Stimulated activated CD4-positive, alpha-beta T cell treated with anti-CD3 and anti-CD28 coated beads, Interleukin-2, amount 100 ng/mL, for 48 hours (primary cell): ENCODE measurements around the gene RAG1.
"Not testable (repeated sequence)": the region's sequence is repeated elsewhere in the genome, so short reads cannot be mapped to it uniquely, and the experiment has no call there.

Source experiments
- DNase-seq, 2 donors: peaks; one replicate each; pipeline ENCODE4 v3.0.0-alpha.2; 2020

The RAG1 gene

DNA sequence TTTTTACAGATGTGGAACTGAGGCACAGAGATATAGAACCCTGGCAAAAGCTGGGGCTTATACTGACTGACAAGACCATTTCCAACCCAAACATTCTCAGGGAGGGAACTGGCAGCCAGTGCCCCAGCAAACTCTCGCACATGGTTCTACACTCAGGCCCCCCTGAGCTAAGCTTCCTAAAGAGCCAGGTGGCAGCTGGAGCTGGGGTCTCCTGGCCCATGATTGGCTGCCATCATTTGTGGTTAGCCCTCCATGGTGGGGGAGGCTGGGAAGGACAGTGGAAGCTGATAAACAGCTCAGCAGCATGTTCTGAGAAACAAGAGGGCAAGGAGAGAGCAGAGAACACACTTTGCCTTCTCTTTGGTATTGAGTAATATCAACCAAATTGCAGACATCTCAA lies at the start of gene RAG1:
Gene RAG1 (plus strand): TSS at position 314 of the 400 bp plus-strand sequence. CDS start 5,298 bp downstream, outside the sequence.
- no peak for DNase-seq

DNA sequence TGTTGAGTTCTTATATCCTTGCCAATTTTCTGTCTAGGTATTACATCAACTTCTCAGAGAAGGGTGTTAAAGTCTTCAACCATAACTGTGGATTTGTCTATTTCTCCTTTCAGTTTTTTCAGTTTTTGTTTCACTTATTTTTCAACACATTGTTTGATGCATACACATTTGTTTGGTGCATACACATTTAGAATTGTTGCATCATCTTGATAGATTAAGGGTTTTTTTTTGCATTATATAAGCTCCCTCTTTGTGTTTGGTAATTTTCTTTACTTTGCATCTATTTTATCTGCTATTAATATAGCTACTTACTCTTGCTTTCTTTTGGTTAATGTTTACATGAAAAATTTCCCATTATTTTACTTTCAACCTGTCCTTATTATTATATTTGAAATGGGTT lies 37.0 kb upstream of the RAG1 start:
- DNase-seq, result no peak

DNA sequence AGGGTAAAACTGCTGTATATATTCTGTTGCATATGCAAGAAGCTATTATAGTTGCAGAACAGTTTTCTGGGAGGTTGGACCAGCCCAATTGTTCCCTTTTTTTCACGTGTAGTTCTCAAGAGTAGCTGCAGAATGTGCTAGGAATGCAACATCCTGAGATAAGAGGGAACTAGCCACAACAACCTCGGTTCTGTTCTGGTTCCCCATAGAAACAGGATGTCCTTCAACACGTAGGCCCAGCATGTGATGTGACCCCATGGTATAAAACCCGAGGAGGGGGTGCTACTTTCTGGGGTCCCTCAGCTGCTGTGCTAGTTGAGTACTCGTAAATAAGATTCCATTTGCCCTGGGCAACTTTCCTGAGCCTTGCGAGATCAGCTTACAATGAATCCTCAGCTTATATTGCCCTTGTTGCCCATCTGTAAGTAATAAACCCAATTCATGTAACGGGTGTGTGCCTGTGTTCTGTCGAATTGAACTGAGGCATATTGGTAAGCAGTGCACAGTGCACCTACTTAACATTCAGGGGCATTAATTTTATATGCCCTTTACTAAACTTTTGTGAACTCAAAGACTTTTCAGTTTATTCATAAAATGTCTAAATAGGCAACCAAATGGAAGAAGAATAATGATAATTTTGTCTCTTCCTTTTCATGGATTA lies 34.7 kb upstream of the RAG1 start:
- DNase-seq, result no peak

DNA sequence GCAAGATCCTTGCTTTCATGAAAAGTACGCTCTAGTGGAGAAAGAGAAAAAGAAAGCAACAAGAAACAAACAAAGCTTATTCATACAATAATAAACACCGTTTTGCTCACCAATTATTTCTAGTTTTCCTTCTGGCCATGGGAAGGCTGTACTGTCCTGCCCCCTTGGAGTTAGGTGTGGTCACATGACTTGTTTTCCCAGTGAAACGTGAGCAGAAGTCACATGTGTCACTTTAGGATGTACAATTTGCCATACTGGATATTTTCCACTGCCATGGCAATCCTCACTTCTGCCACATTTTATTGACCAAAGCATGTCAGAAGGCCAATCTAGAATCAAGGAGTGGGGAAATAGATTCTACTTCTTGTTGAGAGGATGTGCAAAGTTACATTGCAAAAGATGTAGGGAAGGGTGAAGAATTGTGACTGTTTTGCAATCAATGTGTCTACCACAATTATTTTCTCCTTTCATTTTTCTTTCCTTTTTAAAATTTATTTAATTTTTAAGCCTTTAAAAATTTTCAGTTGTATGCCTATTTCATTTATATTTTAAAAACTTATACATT lies 33.4 kb upstream of the RAG1 start:
- no peak for DNase-seq

DNA sequence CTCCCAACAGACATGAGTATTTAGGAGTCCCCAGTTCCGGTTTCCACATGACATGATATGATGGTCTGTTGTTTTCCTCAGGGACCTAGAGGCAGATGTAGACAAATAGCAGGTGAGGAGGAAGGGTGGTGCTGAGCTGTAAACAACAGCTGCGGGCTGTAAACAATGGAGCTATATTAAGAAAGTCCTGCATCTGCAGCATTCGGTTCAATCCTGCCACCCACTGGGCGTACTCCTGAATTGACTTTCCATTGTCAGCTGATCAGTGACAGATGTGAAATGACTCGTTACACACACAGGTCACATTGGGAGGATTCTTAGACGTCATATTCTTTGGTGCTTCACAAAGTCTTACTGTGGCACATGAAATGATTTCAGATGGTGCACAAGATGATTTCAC lies 26.8 kb upstream of the RAG1 start:
- peak in 1 of 2 donors; percentile 5 for DNase-seq

DNA sequence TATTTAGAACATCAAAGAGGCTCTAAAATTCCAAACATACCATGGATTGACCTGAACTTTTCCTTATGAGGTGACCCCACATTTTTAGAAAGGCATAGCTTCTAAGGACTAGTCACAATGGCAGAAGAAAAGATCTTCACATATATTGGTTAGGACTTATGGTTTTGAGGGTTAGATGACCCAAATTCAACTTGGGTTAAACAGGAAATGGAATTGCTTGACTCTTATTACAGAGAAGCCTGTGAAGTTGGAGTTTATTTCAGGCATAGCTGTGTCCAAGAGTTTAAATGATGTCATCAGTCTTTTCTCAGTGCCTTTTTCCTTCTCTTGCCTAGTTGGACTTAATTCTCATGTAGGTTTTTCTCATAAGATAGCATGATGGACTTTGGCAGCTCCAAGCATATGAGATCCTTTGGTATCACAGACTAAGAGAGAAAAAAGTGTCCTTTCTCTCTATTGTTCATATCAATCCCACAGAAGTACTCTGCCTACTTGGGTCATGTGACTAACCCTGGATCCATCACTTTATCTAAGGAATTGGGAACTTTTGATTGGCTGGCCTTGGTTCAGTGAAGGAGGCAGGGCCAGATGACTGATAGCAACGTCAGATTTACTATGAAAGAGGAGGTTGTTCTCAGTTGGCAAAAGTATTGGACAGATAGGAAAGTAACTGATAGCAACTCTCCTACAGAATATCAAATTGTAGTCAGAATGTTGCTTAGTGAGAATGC lies 17.3 kb upstream of the RAG1 start:
- DNase-seq, result no peak

DNA sequence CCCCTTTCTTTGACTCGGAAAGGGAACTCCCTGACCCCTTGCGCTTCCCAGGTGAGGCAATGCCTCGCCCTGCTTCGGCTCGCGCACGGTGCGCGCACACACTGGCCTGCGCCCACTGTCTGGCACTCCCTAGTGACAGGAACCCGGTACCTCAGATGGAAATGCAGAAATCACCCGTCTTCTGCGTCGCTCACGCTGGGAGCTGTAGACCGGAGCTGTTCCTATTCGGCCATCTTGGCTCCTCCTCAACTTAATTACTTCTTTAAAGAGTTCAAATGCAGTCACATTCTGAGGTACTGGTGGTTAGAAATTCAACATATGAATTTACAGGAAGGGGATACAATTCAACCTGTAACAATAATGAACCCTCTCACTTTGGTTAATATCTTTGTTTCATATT lies 10.4 kb upstream of the RAG1 start:
- not testable (repeated sequence) for DNase-seq

DNA sequence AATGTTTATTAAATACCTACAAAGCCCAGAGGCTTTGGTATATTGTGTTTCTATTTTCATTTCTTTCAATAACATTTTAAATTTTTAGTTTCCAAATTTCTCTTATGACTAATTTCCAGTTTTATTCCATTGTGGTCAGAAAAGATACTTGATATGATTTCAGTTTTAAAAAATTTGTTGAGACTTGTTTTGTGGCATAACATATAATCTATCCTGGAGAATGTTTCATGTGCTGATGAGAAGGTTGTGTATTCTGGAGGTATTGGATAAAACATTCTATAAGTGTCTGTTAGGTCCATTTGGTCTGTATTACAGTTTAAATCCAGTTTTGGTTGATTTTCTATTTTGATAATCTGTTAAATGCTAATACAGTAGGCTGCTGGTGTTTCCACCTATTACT lies 9.8 kb upstream of the RAG1 start:
- no peak for DNase-seq

DNA sequence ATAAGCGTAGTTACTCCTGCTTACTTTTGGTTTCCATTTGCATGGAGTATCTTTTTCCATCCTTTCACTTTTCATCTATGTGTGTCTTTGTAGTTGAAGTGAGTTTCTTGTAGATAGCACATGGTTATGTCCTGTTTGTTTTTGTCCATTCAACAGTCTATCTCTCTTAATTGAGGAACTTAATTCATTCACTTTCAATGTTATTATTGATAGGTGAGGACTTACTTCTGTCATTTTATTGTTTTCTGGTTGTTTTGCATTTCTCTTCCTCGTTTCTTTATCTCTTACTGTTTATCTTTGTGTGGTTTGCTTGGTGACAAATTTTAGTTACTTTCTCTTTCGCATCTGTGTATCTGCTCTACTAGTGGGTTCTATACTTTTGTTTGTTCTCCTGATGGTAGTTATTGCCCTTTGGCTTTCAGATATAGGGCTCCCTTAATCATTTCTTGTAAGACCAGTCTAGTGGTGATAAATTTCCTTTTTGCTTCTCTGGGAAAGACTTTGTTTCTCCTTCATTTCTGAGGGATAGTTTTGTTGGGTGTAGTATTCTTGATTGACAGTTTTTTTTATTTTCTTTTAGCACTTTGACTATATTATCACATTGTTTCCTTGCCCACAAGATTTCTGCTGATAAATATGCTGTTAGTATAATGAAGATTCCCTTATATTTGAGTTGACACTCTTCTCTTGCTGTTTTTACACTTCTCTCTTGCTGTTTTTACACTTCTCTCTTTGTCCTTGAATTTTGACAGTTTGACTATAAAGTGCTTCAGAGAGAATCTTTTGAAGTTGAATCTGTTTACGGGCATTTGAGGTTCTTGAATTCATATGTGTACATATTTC lies 9.0 kb upstream of the RAG1 start:
- DNase-seq, result no peak

DNA sequence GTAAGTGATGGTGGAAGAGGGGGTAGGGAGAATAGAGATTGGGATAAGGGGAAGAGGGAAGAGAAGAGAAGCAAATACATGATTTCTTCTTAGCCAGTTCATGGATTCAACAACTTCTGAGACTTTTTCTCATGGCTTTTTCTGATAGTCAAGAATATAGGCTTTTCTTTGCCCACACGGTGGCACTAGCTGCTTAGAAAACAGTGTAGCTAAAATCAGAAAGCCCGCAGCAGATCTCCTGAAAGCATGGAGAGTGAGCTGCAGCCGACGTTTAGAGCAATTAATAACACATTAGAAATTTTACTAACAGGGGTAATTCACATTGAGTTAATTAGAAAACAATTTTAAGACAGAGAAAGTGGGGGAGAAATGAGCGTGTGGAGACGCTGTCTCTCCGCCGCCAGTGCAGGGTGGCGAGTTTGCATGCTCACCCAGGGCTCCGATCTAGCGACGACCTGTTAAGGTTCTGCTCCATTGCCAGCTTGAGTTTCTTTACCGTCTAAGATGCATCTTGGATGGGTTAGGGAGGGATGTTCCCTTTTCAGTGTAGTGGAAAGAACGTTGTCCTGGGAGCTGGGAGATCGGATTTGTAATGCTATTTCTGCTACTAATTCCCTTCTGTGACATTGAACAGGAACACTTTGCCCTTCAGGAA lies 3.3 kb upstream of the RAG1 start:
- peak; percentile 14 to 23 for DNase-seq

DNA sequence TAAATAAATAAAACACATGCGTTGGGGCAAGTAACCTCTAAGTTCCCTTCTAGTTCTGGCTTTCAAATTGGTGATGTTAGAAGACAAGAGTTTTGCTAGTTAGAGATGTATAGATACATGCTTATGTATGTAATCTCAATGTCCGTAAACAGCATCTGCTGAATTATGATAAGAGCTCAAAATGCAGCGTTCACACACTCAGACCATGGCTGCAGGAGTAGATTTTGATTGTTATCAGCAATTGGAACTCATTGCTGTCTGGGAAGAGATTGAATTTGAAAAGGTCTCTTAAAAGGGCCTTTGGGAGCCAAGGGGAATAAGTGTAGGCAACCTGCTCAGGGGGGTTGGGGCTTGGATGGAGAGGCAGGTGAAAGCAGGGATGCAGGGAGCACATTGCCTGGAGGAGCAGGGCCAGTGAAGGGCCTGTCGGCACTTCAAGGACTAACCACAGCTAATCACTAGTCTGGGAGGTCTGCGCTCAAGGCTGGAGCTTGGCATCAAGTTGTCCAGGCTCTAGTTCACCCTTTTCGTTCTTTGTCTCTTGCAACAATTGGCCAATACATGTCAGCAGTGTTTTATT lies 2.7 kb upstream of the RAG1 start:
- DNase-seq, result no peak

DNA sequence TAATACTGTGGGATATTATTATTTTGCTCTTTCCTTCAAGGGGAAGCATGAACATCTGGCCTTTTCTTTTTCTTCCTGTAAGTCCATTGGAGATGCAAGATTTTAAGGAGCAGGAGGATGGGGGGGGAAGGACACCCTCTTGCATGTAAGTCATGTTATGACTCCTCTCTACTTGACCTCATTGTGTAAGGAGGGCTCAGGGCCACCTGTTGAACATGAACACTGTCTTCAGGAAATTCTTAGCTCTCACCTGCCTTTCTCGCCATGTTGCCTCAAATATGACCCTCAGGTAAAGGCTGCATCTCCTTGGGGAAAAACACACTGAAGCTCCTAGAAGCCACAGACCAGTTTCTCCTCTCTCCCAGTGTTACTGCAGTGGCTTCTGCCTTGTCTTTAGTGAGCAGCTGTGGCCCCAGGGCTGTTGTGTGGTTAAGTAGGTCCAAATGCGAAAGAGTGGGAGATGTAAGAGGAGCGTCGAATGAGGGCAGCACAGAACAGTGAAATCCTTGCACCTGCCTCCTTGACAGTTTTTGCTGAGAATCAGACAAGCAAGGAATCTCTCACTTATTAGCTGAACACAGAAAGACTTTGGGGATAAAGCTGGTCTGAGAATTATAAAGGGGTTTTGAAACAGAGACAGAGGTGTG lies 1.3 kb upstream of the RAG1 start:
- no peak for DNase-seq

DNA sequence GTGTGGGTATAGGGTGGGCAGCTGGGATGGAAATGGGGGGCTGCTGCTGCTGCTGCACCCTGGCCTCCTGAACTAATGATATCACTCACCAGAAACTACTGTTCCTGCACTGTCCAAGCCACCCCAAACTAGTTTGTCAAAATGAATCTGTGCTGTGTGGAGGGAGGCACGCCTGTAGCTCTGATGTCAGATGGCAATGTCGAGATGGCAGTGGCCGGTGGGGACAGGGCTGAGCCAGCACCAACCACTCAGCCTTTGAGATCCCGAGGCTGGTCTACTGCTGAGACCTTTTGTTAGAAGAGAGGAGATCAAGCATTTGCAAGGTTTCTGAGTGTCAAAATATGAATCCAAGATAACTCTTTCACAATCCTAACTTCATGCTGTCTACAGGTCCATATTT lies 1.3 kb downstream of the RAG1 start:
- DNase-seq, result no peak

DNA sequence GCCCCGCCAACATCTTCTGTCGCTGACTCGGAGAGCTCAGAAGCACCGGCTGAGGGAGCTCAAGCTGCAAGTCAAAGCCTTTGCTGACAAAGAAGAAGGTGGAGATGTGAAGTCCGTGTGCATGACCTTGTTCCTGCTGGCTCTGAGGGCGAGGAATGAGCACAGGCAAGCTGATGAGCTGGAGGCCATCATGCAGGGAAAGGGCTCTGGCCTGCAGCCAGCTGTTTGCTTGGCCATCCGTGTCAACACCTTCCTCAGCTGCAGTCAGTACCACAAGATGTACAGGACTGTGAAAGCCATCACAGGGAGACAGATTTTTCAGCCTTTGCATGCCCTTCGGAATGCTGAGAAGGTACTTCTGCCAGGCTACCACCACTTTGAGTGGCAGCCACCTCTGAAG lies 6.7 kb downstream of the RAG1 start:
- DNase-seq, result no peak

DNA sequence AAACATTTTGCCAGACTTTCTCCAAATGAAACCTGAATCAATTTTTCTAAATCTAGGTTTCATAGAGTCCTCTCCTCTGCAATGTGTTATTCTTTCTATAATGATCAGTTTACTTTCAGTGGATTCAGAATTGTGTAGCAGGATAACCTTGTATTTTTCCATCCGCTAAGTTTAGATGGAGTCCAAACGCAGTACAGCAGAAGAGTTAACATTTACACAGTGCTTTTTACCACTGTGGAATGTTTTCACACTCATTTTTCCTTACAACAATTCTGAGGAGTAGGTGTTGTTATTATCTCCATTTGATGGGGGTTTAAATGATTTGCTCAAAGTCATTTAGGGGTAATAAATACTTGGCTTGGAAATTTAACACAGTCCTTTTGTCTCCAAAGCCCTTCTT lies 9.6 kb downstream of the RAG1 start:
- no peak for DNase-seq

DNA sequence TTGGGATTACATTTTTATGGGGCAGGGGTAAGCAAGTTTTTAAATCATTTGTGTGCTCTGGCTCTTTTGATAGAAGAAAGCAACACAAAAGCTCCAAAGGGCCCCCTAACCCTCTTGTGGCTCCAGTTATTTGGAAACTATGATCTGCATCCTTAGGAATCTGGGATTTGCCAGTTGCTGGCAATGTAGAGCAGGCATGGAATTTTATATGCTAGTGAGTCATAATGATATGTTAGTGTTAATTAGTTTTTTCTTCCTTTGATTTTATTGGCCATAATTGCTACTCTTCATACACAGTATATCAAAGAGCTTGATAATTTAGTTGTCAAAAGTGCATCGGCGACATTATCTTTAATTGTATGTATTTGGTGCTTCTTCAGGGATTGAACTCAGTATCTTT lies 10.1 kb downstream of the RAG1 start:
- no peak for DNase-seq

DNA sequence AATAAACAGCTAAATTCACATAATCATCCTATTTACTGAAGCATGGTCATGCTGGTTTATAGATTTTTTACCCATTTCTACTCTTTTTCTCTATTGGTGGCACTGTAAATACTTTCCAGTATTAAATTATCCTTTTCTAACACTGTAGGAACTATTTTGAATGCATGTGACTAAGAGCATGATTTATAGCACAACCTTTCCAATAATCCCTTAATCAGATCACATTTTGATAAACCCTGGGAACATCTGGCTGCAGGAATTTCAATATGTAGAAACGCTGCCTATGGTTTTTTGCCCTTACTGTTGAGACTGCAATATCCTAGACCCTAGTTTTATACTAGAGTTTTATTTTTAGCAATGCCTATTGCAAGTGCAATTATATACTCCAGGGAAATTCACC lies 10.7 kb downstream of the RAG1 start:
- DNase-seq, result no peak

DNA sequence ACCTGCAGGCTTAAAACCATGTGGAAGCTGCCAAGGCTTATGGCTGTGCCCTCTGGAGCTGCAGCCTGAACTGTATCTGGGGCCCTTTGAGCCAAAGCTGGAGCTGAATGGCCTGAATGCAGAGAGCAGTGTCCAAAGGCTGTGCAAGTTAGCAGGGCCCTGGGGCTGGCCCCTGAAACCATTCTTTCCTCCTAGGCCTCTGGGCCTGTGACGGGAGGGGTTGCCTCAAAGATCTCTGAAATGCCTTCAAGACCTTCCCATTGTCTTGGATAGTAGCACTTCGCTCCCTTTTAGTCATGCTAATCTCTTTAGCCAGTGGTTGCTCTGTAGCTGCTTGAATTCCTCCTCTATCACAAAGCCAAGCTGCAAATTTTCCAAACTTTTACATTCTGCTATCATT lies 13.7 kb downstream of the RAG1 start:
- no peak for DNase-seq

DNA sequence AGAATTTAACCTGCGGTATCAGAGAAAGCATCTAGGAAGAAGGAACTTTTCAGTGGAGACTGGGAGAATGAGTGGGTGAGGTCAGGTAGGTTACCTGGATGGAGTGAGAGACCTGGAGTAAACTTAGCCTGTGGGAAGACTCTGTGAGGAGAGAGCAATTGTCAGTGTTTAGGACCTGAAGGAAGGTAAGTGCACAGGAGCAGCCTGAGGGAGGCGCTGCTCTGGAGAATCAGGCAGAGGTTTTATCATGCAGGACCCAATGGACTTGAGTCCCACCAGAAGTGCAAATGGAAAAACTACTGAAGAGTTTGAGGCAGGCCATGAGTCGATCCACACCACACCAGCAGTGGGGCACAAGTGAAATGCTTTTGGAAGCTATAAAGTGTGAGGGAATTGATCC lies 15.9 kb downstream of the RAG1 start:
- DNase-seq, result no peak

DNA sequence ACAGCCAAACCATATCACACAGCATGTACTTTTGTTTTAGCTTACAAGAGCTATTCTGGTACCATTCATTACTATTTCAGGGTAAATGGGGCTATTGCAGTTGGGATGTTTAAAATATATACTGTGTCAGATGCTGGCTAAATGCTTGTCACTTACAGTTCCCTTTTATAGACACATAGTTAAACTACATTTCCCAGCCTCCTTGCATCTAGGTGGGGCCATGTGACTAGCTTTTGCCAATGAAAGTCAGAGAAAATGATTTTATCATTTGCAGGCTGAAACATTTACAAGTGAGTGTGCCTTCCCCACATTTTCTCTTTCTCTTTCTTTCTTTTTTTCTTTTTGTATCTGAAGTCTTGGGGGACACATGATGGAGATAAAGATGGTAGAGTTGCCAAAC lies 18.7 kb downstream of the RAG1 start:
- no peak for DNase-seq

DNA sequence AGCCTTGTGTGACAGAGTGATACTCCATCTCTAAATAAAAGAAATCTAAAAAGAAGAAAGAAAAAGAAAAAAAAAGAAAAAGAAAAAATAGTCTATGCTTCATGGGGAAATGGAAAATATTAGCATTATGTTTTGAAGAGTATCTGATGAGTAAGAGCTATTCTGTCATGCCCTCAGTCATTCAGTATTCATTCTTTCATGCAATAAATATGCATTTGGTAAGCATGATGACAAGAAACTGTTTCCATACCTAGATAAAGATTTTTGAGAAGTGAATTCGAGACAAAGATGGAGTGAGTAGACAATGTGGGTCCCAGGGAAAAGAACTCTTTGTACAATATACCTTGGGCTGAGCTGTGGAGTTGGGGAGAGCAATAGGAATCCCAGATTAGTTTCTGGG lies 20.3 kb downstream of the RAG1 start:
- DNase-seq, result no peak

DNA sequence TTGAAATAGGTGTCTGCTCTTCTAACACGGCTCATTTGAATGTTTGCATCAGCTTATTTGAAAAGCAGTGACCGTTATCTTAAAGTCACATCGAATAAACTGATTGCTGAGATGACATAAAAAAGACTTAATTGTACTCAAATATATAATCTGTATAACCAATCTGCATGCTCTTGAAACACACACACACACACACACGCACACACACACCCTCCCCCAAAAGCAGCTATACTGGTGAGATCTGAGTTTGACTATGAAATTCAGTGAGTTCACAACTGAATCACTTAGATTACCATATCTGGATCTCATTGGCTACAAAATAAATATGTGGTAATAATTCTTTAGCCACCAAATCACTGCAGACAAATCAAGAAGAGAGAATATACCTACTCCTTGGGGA lies 22.7 kb downstream of the RAG1 start:
- no peak for DNase-seq
